Measurements from ENCODE around the gene TRMU. TPM values are rescaled to one million over a fixed set of nuclear protein-coding genes. Genes with fewer than 3 reads are reported as not detected.
A peak's percentile ranks its signal among the peaks of the same experiment; 100 is the strongest.

Gene TRMU
- total RNA-seq, 1 donor from 2014 or later = 60.8 TPM

- peak overlapping the region; percentile 86 for H3K27ac Mint-ChIP-seq (ENCODE audit: unreplicated experiment)
- peaks cover 4% of the 10 kb centered on the region for H3K9me3 Mint-ChIP-seq (ENCODE audit: unreplicated experiment)
- peak; percentile 47 for DNase-seq
Measured at GRCh38 chr22:46336119-46337078, 885 bp downstream of the TRMU start.

GRCh38 chr22:46337870-46338269, 2.4 kb downstream of the TRMU start:
- Mint-ChIP-seq H3K9me3 (ENCODE audit: unreplicated experiment) (peaks cover 4% of the 10 kb centered on the region), H3K27ac (ENCODE audit: unreplicated experiment) (no peak overlapping the region), H3K36me3 (ENCODE audit: unreplicated experiment) (no peaks in the 10 kb centered on the region), H3K4me3 (ENCODE audit: unreplicated experiment) (no peak overlapping the region), H3K27me3 (ENCODE audit: unreplicated experiment) (peaks cover 13% of the 10 kb centered on the region), H3K4me1 (ENCODE audit: low read depth, unreplicated experiment) (peaks cover 17% of the 10 kb centered on the region)
- DNase-seq = no peak
- no peak for TF ChIP-seq CTCF (IDR thresholded peaks at IDR 0.05; ENCODE audit: partially characterized antibody, unreplicated experiment)

More at GRCh38 chr22:46336119-46337078, 885 bp downstream of the TRMU start:
- no peak for TF ChIP-seq CTCF (IDR thresholded peaks at IDR 0.05; ENCODE audit: partially characterized antibody, unreplicated experiment)
- Mint-ChIP-seq H3K4me1 (ENCODE audit: low read depth, unreplicated experiment) (peaks cover 17% of the 10 kb centered on the region), H3K27me3 (ENCODE audit: unreplicated experiment) (peaks cover 13% of the 10 kb centered on the region), H3K36me3 (ENCODE audit: unreplicated experiment) (no peaks in the 10 kb centered on the region), H3K4me3 (ENCODE audit: unreplicated experiment) (peak overlapping the region; percentile 98)

- no peak for DNase-seq
- Mint-ChIP-seq H3K27me3 (ENCODE audit: unreplicated experiment) (peaks cover 13% of the 10 kb centered on the region), H3K4me1 (ENCODE audit: low read depth, unreplicated experiment) (peaks cover 17% of the 10 kb centered on the region), H3K36me3 (ENCODE audit: unreplicated experiment) (no peaks in the 10 kb centered on the region), H3K9me3 (ENCODE audit: unreplicated experiment) (peaks cover 4% of the 10 kb centered on the region), H3K4me3 (ENCODE audit: unreplicated experiment) (no peak overlapping the region), H3K27ac (ENCODE audit: unreplicated experiment) (no peak overlapping the region)
- no peak for TF ChIP-seq CTCF (IDR thresholded peaks at IDR 0.05; ENCODE audit: partially characterized antibody, unreplicated experiment)
Measured at GRCh38 chr22:46338636-46339035, 3.1 kb downstream of the TRMU start.

GRCh38 chr22:46339956-46340355, 4.4 kb downstream of the TRMU start:
- Mint-ChIP-seq H3K27ac (ENCODE audit: unreplicated experiment) (no peak overlapping the region), H3K36me3 (ENCODE audit: unreplicated experiment) (no peaks in the 10 kb centered on the region), H3K27me3 (ENCODE audit: unreplicated experiment) (peaks cover 9% of the 10 kb centered on the region), H3K4me3 (ENCODE audit: unreplicated experiment) (no peak overlapping the region), H3K9me3 (ENCODE audit: unreplicated experiment) (peaks cover 2% of the 10 kb centered on the region), H3K4me1 (ENCODE audit: low read depth, unreplicated experiment) (peaks cover 11% of the 10 kb centered on the region)
- no peak for DNase-seq
- no peak for TF ChIP-seq CTCF (IDR thresholded peaks at IDR 0.05; ENCODE audit: partially characterized antibody, unreplicated experiment)

- peaks cover 2% of the 10 kb centered on the region for H3K9me3 Mint-ChIP-seq (ENCODE audit: unreplicated experiment)
- peaks cover 9% of the 10 kb centered on the region for H3K4me1 Mint-ChIP-seq (ENCODE audit: low read depth, unreplicated experiment)
- DNase-seq = no peak
- no peak overlapping the region for H3K4me3 Mint-ChIP-seq (ENCODE audit: unreplicated experiment)
- no peak for TF ChIP-seq CTCF (IDR thresholded peaks at IDR 0.05; ENCODE audit: partially characterized antibody, unreplicated experiment)
- no peak overlapping the region for H3K27ac Mint-ChIP-seq (ENCODE audit: unreplicated experiment)
- H3K27me3 Mint-ChIP-seq (ENCODE audit: unreplicated experiment) = peaks cover 6% of the 10 kb centered on the region
- no peaks in the 10 kb centered on the region for H3K36me3 Mint-ChIP-seq (ENCODE audit: unreplicated experiment)
Measured at GRCh38 chr22:46340676-46341075, 5.2 kb downstream of the TRMU start.

Measured in glutamatergic neuron (in vitro differentiated cells).